Measurements from ENCODE around the gene CXorf65.

The CXorf65 gene

GRCh38 chrX:71099736-71100135, 6.8 kb downstream of the CXorf65 start:
- peaks cover 70% of the 10 kb centered on the region for H3K4me1 Mint-ChIP-seq
- H3K36me3 Mint-ChIP-seq: peaks cover 12% of the 10 kb centered on the region
- CTCF ChIA-PET: interaction anchor here (0.8 to 5.8 kb wide), 7 partner anchors 8 to 77 kb away, joined by 3 to 97 read pairs (median 4); partner anchors contain the start of genes IL2RG and MED12
- H3K9me3 Mint-ChIP-seq: no peaks in the 10 kb centered on the region
- peaks cover 9% of the 10 kb centered on the region for H3K27me3 Mint-ChIP-seq
- H3K27ac Mint-ChIP-seq: no peak overlapping the region
- DNase-seq: no peak
- no peak overlapping the region for H3K4me3 Mint-ChIP-seq

- H3K27me3 Mint-ChIP-seq: peaks cover 11% of the 10 kb centered on the region
- peaks cover 65% of the 10 kb centered on the region for H3K4me1 Mint-ChIP-seq
- no peak overlapping the region for H3K27ac Mint-ChIP-seq
Observed at GRCh38 chrX:71098951-71099506, 7.5 kb downstream of the CXorf65 start.

GRCh38 chrX:71098302-71098701, 8.2 kb downstream of the CXorf65 start:
- peaks cover 61% of the 10 kb centered on the region for H3K4me1 Mint-ChIP-seq
- CTCF ChIA-PET: interaction anchor here (0.8 to 1.5 kb wide), 3 partner anchors 27 to 31 kb away, joined by 3 to 16 read pairs (median 4); no protein-coding TSS in a partner anchor
- DNase-seq: peak; percentile 83
- H3K27ac Mint-ChIP-seq: no peak overlapping the region
- H3K27me3 Mint-ChIP-seq: peaks cover 12% of the 10 kb centered on the region
- H3K9me3 Mint-ChIP-seq: no peaks in the 10 kb centered on the region
- H3K4me3 Mint-ChIP-seq: no peak overlapping the region
- H3K36me3 Mint-ChIP-seq: peaks cover 3% of the 10 kb centered on the region

More at GRCh38 chrX:71098951-71099506, 7.5 kb downstream of the CXorf65 start:
- Mint-ChIP-seq H3K36me3 (peaks cover 6% of the 10 kb centered on the region), H3K9me3 (no peaks in the 10 kb centered on the region), H3K4me3 (no peak overlapping the region)
- no peak for DNase-seq
- CTCF ChIA-PET: interaction anchor here (0.8 to 5.8 kb wide), 7 partner anchors 9 to 78 kb away, joined by 3 to 97 read pairs (median 4); partner anchors contain the start of genes IL2RG and MED12

GRCh38 chrX:71096760-71097032, 9.8 kb downstream of the CXorf65 start:
- no peak for DNase-seq
- peak overlapping the region; percentile 55 for H3K27ac Mint-ChIP-seq
- peaks cover 50% of the 10 kb centered on the region for H3K4me1 Mint-ChIP-seq
- CTCF ChIA-PET: interaction anchor here (1.2 kb wide), 1 partner anchor 10 kb away, joined by 3 read pairs; the partner anchor contains the start of gene CXorf65
- peaks cover 12% of the 10 kb centered on the region for H3K27me3 Mint-ChIP-seq
- peaks cover 3% of the 10 kb centered on the region for H3K36me3 Mint-ChIP-seq
- peak overlapping the region; percentile 98 for H3K4me3 Mint-ChIP-seq
- H3K9me3 Mint-ChIP-seq: no peaks in the 10 kb centered on the region

- Mint-ChIP-seq H3K27me3 (peaks cover 12% of the 10 kb centered on the region), H3K4me1 (peaks cover 48% of the 10 kb centered on the region), H3K4me3 (peak overlapping the region; percentile 98), H3K36me3 (peaks cover 3% of the 10 kb centered on the region), H3K27ac (peak overlapping the region; percentile 89), H3K9me3 (no peaks in the 10 kb centered on the region)
- no peak for DNase-seq
- CTCF ChIA-PET: interaction anchor here (0.6 to 1.2 kb wide), 4 partner anchors 10 to 34 kb away, joined by 3 to 4 read pairs (median 4); partner anchors contain the start of gene CXorf65
Observed at GRCh38 chrX:71095981-71096759, 10.4 kb downstream of the CXorf65 start.

- peak; percentile 93 for DNase-seq
- Mint-ChIP-seq H3K4me3 (peak within 1 kb of the TSS; percentile 98), H3K36me3 (peaks cover 3% of the 10 kb centered on the region), H3K27me3 (peaks cover 12% of the 10 kb centered on the region), H3K27ac (peak within 1 kb of the TSS; percentile 89), H3K9me3 (no peaks in the 10 kb centered on the region), H3K4me1 (peaks cover 43% of the 10 kb centered on the region)
- CTCF ChIA-PET: interaction anchor here (0.6 to 1.2 kb wide), 4 partner anchors 11 to 34 kb away, joined by 3 to 4 read pairs (median 4); partner anchors contain the start of gene CXorf65
Observed at GRCh38 chrX:71095555-71095980, 11.0 kb downstream of the CXorf65 start, which contains the start of gene FOXO4. TSS of gene FOXO4 (plus strand) at chrX:71095851. CDS start at chrX:71096529, 678 bp downstream.

- Mint-ChIP-seq H3K36me3 (peaks cover 1% of the 10 kb centered on the region), H3K4me1 (peaks cover 40% of the 10 kb centered on the region), H3K27ac (peak overlapping the region; percentile 71), H3K27me3 (peaks cover 12% of the 10 kb centered on the region), H3K4me3 (peak overlapping the region; percentile 98), H3K9me3 (no peaks in the 10 kb centered on the region)
- DNase-seq: no peak
- CTCF ChIA-PET: no interaction called here
Observed at GRCh38 chrX:71095033-71095432, 11.5 kb downstream of the CXorf65 start.

- CTCF ChIA-PET: no interaction called here
- Mint-ChIP-seq H3K4me1 (peaks cover 17% of the 10 kb centered on the region), H3K4me3 (no peak overlapping the region), H3K27ac (no peak overlapping the region), H3K36me3 (peaks cover 1% of the 10 kb centered on the region), H3K9me3 (no peaks in the 10 kb centered on the region), H3K27me3 (peaks cover 6% of the 10 kb centered on the region)
- DNase-seq: no peak
Observed at GRCh38 chrX:71091263-71091662, 15.3 kb downstream of the CXorf65 start.

- no peaks in the 10 kb centered on the region for H3K9me3 Mint-ChIP-seq
- H3K4me1 Mint-ChIP-seq: peaks cover 7% of the 10 kb centered on the region
Observed at GRCh38 chrX:71085900-71086299, 20.6 kb downstream of the CXorf65 start.

GRCh38 chrX:71082822-71083221, 23.7 kb downstream of the CXorf65 start:
- H3K36me3 Mint-ChIP-seq: no peaks in the 10 kb centered on the region
- H3K4me3 Mint-ChIP-seq: no peak overlapping the region
- DNase-seq: no peak
- CTCF ChIA-PET: no interaction called here
- H3K27me3 Mint-ChIP-seq: no peaks in the 10 kb centered on the region
- H3K9me3 Mint-ChIP-seq: no peaks in the 10 kb centered on the region
- H3K4me1 Mint-ChIP-seq: peaks cover 7% of the 10 kb centered on the region
- H3K27ac Mint-ChIP-seq: no peak overlapping the region

More at GRCh38 chrX:71085900-71086299, 20.6 kb downstream of the CXorf65 start:
- DNase-seq: no peak
- Mint-ChIP-seq H3K27me3 (no peaks in the 10 kb centered on the region), H3K27ac (no peak overlapping the region), H3K4me3 (no peak overlapping the region), H3K36me3 (no peaks in the 10 kb centered on the region)
- CTCF ChIA-PET: no interaction called here

- no peak for DNase-seq
- CTCF ChIA-PET: no interaction called here
Observed at GRCh38 chrX:71082124-71082647, 24.4 kb downstream of the CXorf65 start.

GRCh38 chrX:71081330-71082123, 25.0 kb downstream of the CXorf65 start:
- no peak for DNase-seq
- CTCF ChIA-PET: no interaction called here
- H3K4me1 Mint-ChIP-seq: peaks cover 7% of the 10 kb centered on the region
- no peak overlapping the region for H3K4me3 Mint-ChIP-seq
- no peaks in the 10 kb centered on the region for H3K27me3 Mint-ChIP-seq
- no peak overlapping the region for H3K27ac Mint-ChIP-seq
- H3K36me3 Mint-ChIP-seq: no peaks in the 10 kb centered on the region
- H3K9me3 Mint-ChIP-seq: no peaks in the 10 kb centered on the region

More at GRCh38 chrX:71082124-71082647, 24.4 kb downstream of the CXorf65 start:
- Mint-ChIP-seq H3K9me3 (no peaks in the 10 kb centered on the region), H3K27ac (no peak overlapping the region), H3K27me3 (no peaks in the 10 kb centered on the region), H3K36me3 (no peaks in the 10 kb centered on the region), H3K4me3 (no peak overlapping the region), H3K4me1 (peaks cover 7% of the 10 kb centered on the region)

GRCh38 chrX:71070531-71070930, 36.0 kb downstream of the CXorf65 start:
- Mint-ChIP-seq H3K9me3 (no peaks in the 10 kb centered on the region), H3K4me3 (no peak overlapping the region), H3K36me3 (peaks cover 5% of the 10 kb centered on the region)

More at GRCh38 chrX:71070531-71070930, 36.0 kb downstream of the CXorf65 start:
- DNase-seq: no peak
- H3K27ac Mint-ChIP-seq: no peak overlapping the region
- peaks cover 25% of the 10 kb centered on the region for H3K27me3 Mint-ChIP-seq
- H3K4me1 Mint-ChIP-seq: peaks cover 14% of the 10 kb centered on the region
- CTCF ChIA-PET: no interaction called here
